K562 (cell line): ENCODE results near the gene UBE2I. TPM values are rescaled to one million over a fixed set of nuclear protein-coding genes. Genes with fewer than 3 reads are reported as not detected.
A peak's percentile ranks its signal among the peaks of the same experiment; 100 is the strongest.

Experiments
- ATAC-seq: fragments of 200-7000 bp; cut with Tn5 transposase; 3 replicates; pipeline ENCODE4 v1.9.1; 2020; ENCODE audit warnings: moderate library complexity
- BruUV-seq: library from RNA; stranded (reverse); fragments of 400-500 nt; replicated peaks from 2 replicates; lab custom pipeline; 2021; lab: Mats Ljungman, UMichigan
- CTCF ChIA-PET: fragments of 300-600 bp; formaldehyde crosslinking; extraction: SDS; loops from one replicate; lab custom pipeline; 2021; ENCODE audit warnings: low intra/inter-chr PET ratio; lab: Yijun Ruan, JAX
- POLR2A ChIA-PET: fragments of 300-600, 350-650 bp; sonication (Branson Sonifier 250); formaldehyde crosslinking; extraction: SDS; loops from one replicate; lab custom pipeline; 2021; ENCODE audit warnings: antibody characterized with exemption, inconsistent platforms; lab: Yijun Ruan, JAX
- DNase-seq, 4 experiments: peaks; one replicate each; pipeline versions ENCODE4 v3.0.0 to v3.0.0-alpha.2; 2011 to 2018; ENCODE audit warnings: low spot score in 3 of 4, mixed read lengths in 3 of 4; ENCODE audit errors: extremely low read depth in 1 of 4
- FAIRE-seq: peaks from 2 replicates; lab custom pipeline; 2011; peaks lifted over from hg19 to GRCh38; lab: Jason Lieb, UNC
- H2AFZ ChIP-seq: 2 replicates; pipeline ENCODE4 v1.6.0; 2011; ENCODE audit warnings: low read depth, low read length, control low read depth, inconsistent platforms
- H3K27ac ChIP-seq: fragments of 200-600 bp; 3 replicates; pipeline ENCODE4 v1.8.0; 2011; ENCODE audit warnings: low read depth, mild to moderate bottlenecking, control low read depth, inconsistent platforms, low read length, moderate library complexity, mixed read lengths; ENCODE audit errors: extremely low read depth
- H3K27me3 ChIP-seq, 2 experiments: fragments of 300-600 bp in 1 of 2; 2 replicates in 1 of 2; 3 replicates in 1 of 2; pipeline versions ENCODE4 v1.6.0 to v1.8.0; 2011; ENCODE audit warnings: inconsistent platforms in 2 of 2, low read length in 2 of 2, mild to moderate bottlenecking in 1 of 2, mixed read lengths in 1 of 2, moderate library complexity in 1 of 2; ENCODE audit not compliant: control insufficient read depth in 2 of 2, insufficient read depth in 2 of 2
- H3K36me3 ChIP-seq: fragments of 300-600 bp; 3 replicates; pipeline ENCODE4 v1.8.0; 2011; ENCODE audit warnings: mild to moderate bottlenecking, low read length, inconsistent platforms; ENCODE audit not compliant: control insufficient read depth, insufficient read depth
- H3K4me1 ChIP-seq, 2 experiments: fragments of 200-600 bp in 1 of 2; replicated peaks in 1 of 2; 2 replicates in 1 of 2; 3 replicates in 1 of 2; pipeline versions ENCODE4 v1.5.1 to v1.8.0; 2011; ENCODE audit warnings: inconsistent platforms in 2 of 2, low read length in 2 of 2, mild to moderate bottlenecking in 1 of 2, mixed read lengths in 1 of 2, moderate library complexity in 1 of 2; ENCODE audit not compliant: control insufficient read depth in 2 of 2, insufficient read depth in 2 of 2
- H3K4me2 ChIP-seq: 2 replicates; pipeline ENCODE4 v1.6.1; 2011; ENCODE audit warnings: low read length, control low read depth, inconsistent platforms, mixed read lengths; ENCODE audit not compliant: insufficient read depth
- H3K4me3 ChIP-seq: fragments of 200-600 bp; sonication (generic), shearing (Covaris generic); 2 replicates; pipeline ENCODE4 v1.5.1; 2016; ENCODE audit warnings: control low read depth, inconsistent platforms
- H3K79me2 ChIP-seq: fragments of 200-600 bp; 3 replicates; pipeline ENCODE4 v1.8.0; 2011; ENCODE audit warnings: low read length, inconsistent platforms; ENCODE audit not compliant: control insufficient read depth, insufficient read depth
- H3K9ac ChIP-seq, 2 experiments: 2 replicates each; pipeline versions ENCODE4 v1.6.0 to v1.6.1; 2011; ENCODE audit warnings: low read depth in 2 of 2, low read length in 2 of 2, control low read depth in 1 of 2, inconsistent platforms in 1 of 2, mild to moderate bottlenecking in 1 of 2, mixed read lengths in 1 of 2; ENCODE audit not compliant: insufficient read depth in 1 of 2
- H3K9me1 ChIP-seq: one replicate; pipeline ENCODE4 v1.6.0; 2011; ENCODE audit warnings: inconsistent platforms, mild to moderate bottlenecking, low read length, moderate library complexity; ENCODE audit not compliant: control insufficient read depth, insufficient read depth
- H3K9me3 ChIP-seq: replicated peaks from 2 replicates; pipeline ENCODE4 v1.5.1; 2011; ENCODE audit warnings: low read depth, low read length, inconsistent platforms; ENCODE audit not compliant: control insufficient read depth, insufficient read depth
- H4K20me1 ChIP-seq: replicated peaks from 2 replicates; pipeline ENCODE4 v1.6.1; 2011; ENCODE audit warnings: low read length, inconsistent platforms, mixed read lengths; ENCODE audit not compliant: control insufficient read depth, insufficient read depth
- CC2D1A ChIP-seq: fragments of 450-650 bp; IDR thresholded peaks from 2 replicates; pipeline ENCODE4 v1.6.1; 2017; ENCODE audit warnings: mild to moderate bottlenecking
- FOXA1 ChIP-seq: fragments of 450-650 bp; IDR thresholded peaks from 2 replicates; pipeline ENCODE4 v1.6.1; 2016; ENCODE audit warnings: mild to moderate bottlenecking, borderline replicate concordance
- HINFP ChIP-seq: fragments of 450-650 bp; conservative IDR thresholded peaks from 2 replicates; pipeline ENCODE4 v1.6.1; 2016; ENCODE audit warnings: missing genetic modification characterization, low read depth, mild to moderate bottlenecking, control low read depth, missing compliant biosample characterization
- JUNB ChIP-seq: fragments of 450-650 bp; formaldehyde crosslinking; conservative IDR thresholded peaks from 2 replicates; pipeline ENCODE4 v1.4.0; 2020; ENCODE audit warnings: mild to moderate bottlenecking
- MEF2A ChIP-seq: IDR thresholded peaks from 2 replicates; pipeline ENCODE4 v1.6.1; 2011; ENCODE audit warnings: low read depth, mild to moderate bottlenecking, low read length, moderate library complexity; ENCODE audit not compliant: control insufficient read depth
- MTA3 ChIP-seq: fragments of 450-650 bp; formaldehyde crosslinking; IDR thresholded peaks from 2 replicates; pipeline ENCODE4 v1.6.1; 2017; ENCODE audit warnings: mild to moderate bottlenecking, borderline replicate concordance
- PYGO2 ChIP-seq: fragments of 450-650 bp; IDR thresholded peaks from 2 replicates; pipeline ENCODE4 v1.6.1; 2016; ENCODE audit warnings: mild to moderate bottlenecking, missing genetic modification characterization, moderate library complexity, missing compliant biosample characterization
- RBM14 ChIP-seq: fragments of 200-400 bp; formaldehyde crosslinking; IDR thresholded peaks from 2 replicates; pipeline ENCODE4 v1.6.1; 2018; ENCODE audit warnings: low read depth, mild to moderate bottlenecking, low read length, moderate library complexity, borderline replicate concordance; ENCODE audit not compliant: insufficient read depth
- SFPQ ChIP-seq: fragments of 200-400 bp; formaldehyde crosslinking; IDR thresholded peaks from 2 replicates; pipeline ENCODE4 v1.6.1; 2017; ENCODE audit warnings: mild to moderate bottlenecking, low read depth, low read length, moderate library complexity
- SLC30A9 ChIP-seq: fragments of 250-450 bp; sonication (Bioruptor Pico); IDR thresholded peaks from 2 replicates; pipeline ENCODE4 v1.8.0; 2022; ENCODE audit warnings: mild to moderate bottlenecking, moderate library complexity
- SRF ChIP-seq, 2 experiments: fragments of 250-450, 450-650 bp in 1 of 2; sonication (Bioruptor Pico) in 1 of 2; sonication (generic) in 1 of 2; formaldehyde crosslinking; IDR thresholded peaks; 2 replicates each; pipeline versions ENCODE4 v1.5.0 to v1.5.1; 2020 to 2022; ENCODE audit warnings: mild to moderate bottlenecking in 1 of 2, missing genetic modification reagents in 1 of 2
- USF1 ChIP-seq: sonication (generic); formaldehyde crosslinking; IDR thresholded peaks from 2 replicates; pipeline ENCODE4 v1.9.0; 2022; ENCODE audit warnings: mild to moderate bottlenecking, missing genetic modification reagents
- ZNF232 ChIP-seq: sonication (generic); formaldehyde crosslinking; IDR thresholded peaks from 2 replicates; pipeline ENCODE4 v1.8.0; 2022; ENCODE audit warnings: mild to moderate bottlenecking, missing genetic modification reagents
- ZNF263 ChIP-seq: sonication (generic); formaldehyde crosslinking; IDR thresholded peaks from 2 replicates; pipeline ENCODE4 v1.8.0; 2022; ENCODE audit warnings: mild to moderate bottlenecking, missing genetic modification reagents, borderline replicate concordance
- WGBS: fragments of 100-300 bp; shearing (Covaris generic); methylation state at CpG from one replicate; pipeline ENCODE4 v1.1.6; 2016; ENCODE audit warnings: low coverage, mixed read lengths; ENCODE audit not compliant: insufficient coverage; ENCODE audit errors: missing lambda C conversion rate; 5-methylcytosine and 5-hydroxymethylcytosine counted together
- in situ Hi-C: fragments of 300-500 bp; cut with MboI; formaldehyde crosslinking; loops from 4 replicates; pipeline ENCODE4 v1.15.0; 2018; ENCODE audit warnings: inconsistent platforms, mixed read lengths
- intact Hi-C: fragments of 100-400 bp; cut with micrococcal nuclease; formaldehyde crosslinking; loops from 2 replicates; pipeline ENCODE4 v1.14.2; 2022
- polyA plus RNA-seq, 8 experiments: library from polyadenylated mRNA; depleted of rRNA in 4 of 8; stranded (reverse) in 5 of 8; unstranded in 3 of 8; fragments of >200 nt; fragmentation: Nextera tagmentation in 2 of 8; fragmentation: Illumina TruSeq in 1 of 8; extraction: Ambion mirVana in 2 of 8; extraction: Trizol in 1 of 8; gene quantifications; 2 replicates each; pipeline versions ENCODE4 v1.2.1 to v1.2.3, GENCODE V29; 2011 to 2014; ENCODE audit warnings: inconsistent platforms in 1 of 8, missing spikeins in 1 of 8
- total RNA-seq, 7 experiments: library from RNA; depleted of rRNA in 6 of 7; stranded (reverse); fragments of >200 nt in 6 of 7; fragmentation: Illumina TruSeq in 2 of 7; extraction: Trizol in 2 of 7; gene quantifications; 2 replicates each; pipeline versions ENCODE4 v1.2.1 to v1.2.3, GENCODE V29; 2011 to 2021; ENCODE audit warnings: low replicate concordance in 1 of 7

Gene UBE2I
- total and polyA plus RNA-seq, 9 of the 15 experiments (the other 6 are each of a cell fraction or from before 2014, with no cell fraction given), result 36.6 to 254 (median 104) TPM

- no peak for TF ChIP-seq USF1
- no peak for TF ChIP-seq RBM14
- no peak for TF ChIP-seq SLC30A9
- no peak for TF ChIP-seq FOXA1
- TF ChIP-seq JUNB (CRISPR knock-in tag), result no peak
- no peak for TF ChIP-seq MTA3
- TF ChIP-seq SRF (CRISPR knock-in tag; IDR thresholded peaks at IDR 0.05), result no peak
- TF ChIP-seq MEF2A, result no peak
- no peak for TF ChIP-seq ZNF232 (CRISPR knock-in tag)
Measured at GRCh38 chr16:1277151-1277598, 32.3 kb upstream of the UBE2I start (continued).

GRCh38 chr16:1277617-1278282 lies 31.7 kb upstream of the UBE2I start:
- Histone ChIP-seq H2AFZ (no peak overlapping the region), H3K36me3 (no peaks in the 10 kb centered on the region), H3K27ac (no peak overlapping the region), H3K4me2 (no peak overlapping the region), H3K9ac (peak overlapping the region in 1 of 2 experiments; percentile 52; a peak in 1 of 4 replicates), H3K4me1 (peaks cover 0 to 55% of the 10 kb centered on the region in 2 experiments; a peak in 2 of 5 replicates), H3K9me3 (no peaks in the 10 kb centered on the region), H3K4me3 (no peak overlapping the region), H3K79me2 (no peaks in the 10 kb centered on the region), H3K9me1 (no peaks in the 10 kb centered on the region), H4K20me1 (no peaks in the 10 kb centered on the region), H3K27me3 (peaks cover 23 to 58% of the 10 kb centered on the region in 2 experiments; a peak in 4 of 5 replicates)
- in situ Hi-C loops (no loop called here), intact Hi-C loops (no loop called here)
- DNase-seq (no peak), FAIRE-seq (no peak), ATAC-seq (no peak)
- BruUV-seq, result no TSS peak
- ChIA-PET CTCF (interaction anchor here (0.6 kb wide), 1 partner anchor 31 kb away, joined by 4 read pairs; no protein-coding TSS in a partner anchor), POLR2A (interaction anchor here (0.6 to 1.7 kb wide), 7 partner anchors 9 to 474 kb away, joined by 3 to 7 read pairs (median 4); no protein-coding TSS in a partner anchor)
- 12% methylated on average over 17 of the region's 21 CpGs for WGBS
- TF ChIP-seq SFPQ, result no peak
- TF ChIP-seq HINFP, result peak; percentile 90
- TF ChIP-seq ZNF263, result peak; percentile 85
- TF ChIP-seq CC2D1A, result peak; percentile 49; the same call in 1 of the 2 replicates
- no peak for TF ChIP-seq PYGO2 (tag)
